ENCODE measurements around the gene ARL9. TPM values are rescaled to one million over a fixed set of nuclear protein-coding genes. Genes with fewer than 3 reads are reported as not detected.

ARL9 gene
- total RNA-seq, result not detected

GRCh38 chr4:56505269-56506130 is at the start of gene ARL9:
Gene ARL9 (plus strand): TSS chr4:56505791. CDS start chr4:56505863, 72 bp downstream.
- H3K27ac ChIP-seq, result peak within 1 kb of the TSS in 2 of 4 donors; percentile 23 to 39

GRCh38 chr4:56460085-56460484 is 45.5 kb upstream of the ARL9 start:
- WGBS, 2 donors, result 74 to 75% methylated on average over 3 of the region's 3 CpGs
- ATAC-seq (no peak), DNase-seq (no peak)
- TF ChIP-seq CTCF (IDR thresholded peaks at IDR 0.05), result no peak
- TF ChIP-seq POLR2A (IDR thresholded peaks at IDR 0.05), result no peak
- Histone ChIP-seq H3K4me3 (no peak overlapping the region), H3K9me3 (no peaks in the 10 kb centered on the region), H3K36me3 (replicated peaks in 1 of 2; ENCODE audit: insufficient read depth in 1 of 2, low read depth in 2 of 2) (peaks cover 0 to 6% of the 10 kb centered on the region in 2 donors), H3K4me1 (peaks cover 3% of the 10 kb centered on the region), H3K27ac (no peak overlapping the region), H3K27me3 (no peaks in the 10 kb centered on the region)
- intact Hi-C loops (cut with DNase I), result no loop called here

More at GRCh38 chr4:56505269-56506130, at the start of gene ARL9:
- H3K27me3 ChIP-seq, result no peaks in the 10 kb centered on the region
- no peaks in the 10 kb centered on the region for H3K9me3 ChIP-seq
- H3K4me3 ChIP-seq, result peak within 1 kb of the TSS in 1 of 2 donors; percentile 13
- 5% methylated on average over 38 to 56 of the region's 56 CpGs for WGBS, 2 donors
- intact Hi-C loops (cut with DNase I), result no loop called here
- peak in 1 of 3 donors; percentile 12 for TF ChIP-seq POLR2A (IDR thresholded peaks at IDR 0.05)
- TF ChIP-seq CTCF (IDR thresholded peaks at IDR 0.05), result no peak
- H3K4me1 ChIP-seq, result peaks cover 19% of the 10 kb centered on the region
- H3K36me3 ChIP-seq (replicated peaks in 1 of 2; ENCODE audit: insufficient read depth in 1 of 2, low read depth in 2 of 2), result peaks cover 5% of the 10 kb centered on the region in 2 donors
- DNase-seq (peak; percentile 38 to 57 (median 49)), ATAC-seq (peak; percentile 84)

- no peak for TF ChIP-seq CTCF (IDR thresholded peaks at IDR 0.05)
- no peak for TF ChIP-seq POLR2A (IDR thresholded peaks at IDR 0.05)
- DNase-seq (no peak), ATAC-seq (no peak)
- no peak overlapping the region for H3K27ac ChIP-seq
- H3K4me1 ChIP-seq, result peaks cover 18% of the 10 kb centered on the region
- intact Hi-C loops (cut with DNase I), result no loop called here
- H3K9me3 ChIP-seq, result no peaks in the 10 kb centered on the region
- H3K4me3 ChIP-seq, result no peak overlapping the region
- no peaks in the 10 kb centered on the region for H3K27me3 ChIP-seq
- peaks cover 0 to 6% of the 10 kb centered on the region in 2 donors for H3K36me3 ChIP-seq (replicated peaks in 1 of 2; ENCODE audit: insufficient read depth in 1 of 2, low read depth in 2 of 2)
Measured at GRCh38 chr4:56462157-56462556, 43.4 kb upstream of the ARL9 start.

DNA sequence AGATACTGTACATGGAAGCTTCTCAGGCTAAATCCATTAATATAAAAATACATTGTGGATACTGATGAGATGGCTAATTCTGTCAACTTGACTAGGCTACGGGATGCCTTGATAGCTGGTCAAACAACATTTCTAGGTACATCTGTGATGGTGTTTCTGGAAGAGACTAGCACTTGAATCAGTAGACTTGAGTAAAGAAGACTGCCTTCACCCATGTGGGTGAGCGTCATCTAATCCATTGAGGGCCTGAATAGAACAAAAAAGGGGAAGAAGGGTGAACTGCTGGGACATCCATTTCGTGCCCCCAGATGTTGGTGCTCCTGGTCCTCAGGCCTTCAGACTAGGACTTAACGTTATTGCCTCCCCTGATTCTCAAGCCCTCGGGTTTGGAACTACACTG is 41.9 kb upstream of the ARL9 start:
- H3K27ac ChIP-seq, result no peak overlapping the region
- DNase-seq (no peak), ATAC-seq (no peak)
- 87 to 91% methylated on average over 5 of the region's 5 CpGs for WGBS, 2 donors
- peaks cover 0 to 6% of the 10 kb centered on the region in 2 donors for H3K36me3 ChIP-seq (replicated peaks in 1 of 2; ENCODE audit: insufficient read depth in 1 of 2, low read depth in 2 of 2)
- intact Hi-C loops (cut with DNase I), result no loop called here
- no peak overlapping the region for H3K4me3 ChIP-seq
- H3K4me1 ChIP-seq, result peaks cover 21% of the 10 kb centered on the region
- H3K27me3 ChIP-seq, result no peaks in the 10 kb centered on the region
- H3K9me3 ChIP-seq, result no peaks in the 10 kb centered on the region
- TF ChIP-seq CTCF (IDR thresholded peaks at IDR 0.05) (no peak), POLR2A (IDR thresholded peaks at IDR 0.05) (no peak)

All from body of pancreas (tissue), 4 donors.